Measurements from ENCODE around the gene FPGS.

The FPGS gene

GRCh38 chr9:127802576-127803443 is at the start of gene FPGS:
Gene FPGS (plus strand): TSS chr9:127802882. CDS start chr9:127802925, 43 bp downstream.
- Histone ChIP-seq H3K27me3 (ENCODE audit: insufficient read depth, poor library complexity, severe bottlenecking) (no peaks in the 10 kb centered on the region), H3K9me3 (ENCODE audit: severe bottlenecking) (no peaks in the 10 kb centered on the region), H3K4me1 (ENCODE audit: insufficient read depth, poor library complexity, severe bottlenecking) (peaks cover 22% of the 10 kb centered on the region), H3K36me3 (ENCODE audit: low read depth) (peaks cover 35% of the 10 kb centered on the region), H3K4me3 (ENCODE audit: severe bottlenecking) (peak within 1 kb of the TSS; percentile 60), H3K27ac (ENCODE audit: poor library complexity, severe bottlenecking) (peak within 1 kb of the TSS; percentile 93)
- ATAC-seq (ENCODE audit: low read depth): peak; percentile 65
- TF ChIP-seq CTCF (IDR thresholded peaks at IDR 0.05; ENCODE audit: poor library complexity, severe bottlenecking): no peak
- DNase-seq (ENCODE audit: low spot score): peak; percentile 88

GRCh38 chr9:127753148-127753547 is 49.5 kb upstream of the FPGS start:
- Histone ChIP-seq H3K4me1 (ENCODE audit: insufficient read depth, poor library complexity, severe bottlenecking) (no peaks in the 10 kb centered on the region), H3K36me3 (ENCODE audit: low read depth) (no peaks in the 10 kb centered on the region), H3K9me3 (ENCODE audit: severe bottlenecking) (no peaks in the 10 kb centered on the region), H3K27me3 (ENCODE audit: insufficient read depth, poor library complexity, severe bottlenecking) (peaks cover 39% of the 10 kb centered on the region), H3K4me3 (ENCODE audit: severe bottlenecking) (no peak overlapping the region), H3K27ac (ENCODE audit: poor library complexity, severe bottlenecking) (no peak overlapping the region)
- no peak for TF ChIP-seq CTCF (IDR thresholded peaks at IDR 0.05; ENCODE audit: poor library complexity, severe bottlenecking)
- no peak for ATAC-seq (ENCODE audit: low read depth)
- no peak for DNase-seq (ENCODE audit: low spot score)

- no peaks in the 10 kb centered on the region for H3K36me3 ChIP-seq (ENCODE audit: low read depth)
- DNase-seq (ENCODE audit: low spot score): no peak
- no peak for ATAC-seq (ENCODE audit: low read depth)
- peaks cover 39% of the 10 kb centered on the region for H3K27me3 ChIP-seq (ENCODE audit: insufficient read depth, poor library complexity, severe bottlenecking)
- no peak overlapping the region for H3K4me3 ChIP-seq (ENCODE audit: severe bottlenecking)
- H3K9me3 ChIP-seq (ENCODE audit: severe bottlenecking): no peaks in the 10 kb centered on the region
- H3K4me1 ChIP-seq (ENCODE audit: insufficient read depth, poor library complexity, severe bottlenecking): no peaks in the 10 kb centered on the region
- TF ChIP-seq CTCF (IDR thresholded peaks at IDR 0.05; ENCODE audit: poor library complexity, severe bottlenecking): no peak
- H3K27ac ChIP-seq (ENCODE audit: poor library complexity, severe bottlenecking): no peak overlapping the region
Observed at GRCh38 chr9:127753622-127754021, 49.1 kb upstream of the FPGS start.

- H3K27me3 ChIP-seq (ENCODE audit: insufficient read depth, poor library complexity, severe bottlenecking): peaks cover 39% of the 10 kb centered on the region
- DNase-seq (ENCODE audit: low spot score): no peak
- no peaks in the 10 kb centered on the region for H3K4me1 ChIP-seq (ENCODE audit: insufficient read depth, poor library complexity, severe bottlenecking)
- no peak overlapping the region for H3K27ac ChIP-seq (ENCODE audit: poor library complexity, severe bottlenecking)
- H3K36me3 ChIP-seq (ENCODE audit: low read depth): no peaks in the 10 kb centered on the region
- H3K4me3 ChIP-seq (ENCODE audit: severe bottlenecking): no peak overlapping the region
- no peak for TF ChIP-seq CTCF (IDR thresholded peaks at IDR 0.05; ENCODE audit: poor library complexity, severe bottlenecking)
- peak; percentile 67 for ATAC-seq (ENCODE audit: low read depth)
- no peaks in the 10 kb centered on the region for H3K9me3 ChIP-seq (ENCODE audit: severe bottlenecking)
Observed at GRCh38 chr9:127754099-127755060, 48.3 kb upstream of the FPGS start.
